Activated gamma-delta T cell treated with anti-CD3 and anti-CD28 coated beads, Interleukin-2, amount 50 U/mL, for 16 hours (primary cell): Measurements from ENCODE around the gene LITAF.
"Not testable (repeated sequence)": the region's sequence is repeated elsewhere in the genome, so short reads cannot be mapped to it uniquely, and the experiment has no call there.

ENCODE experiments used
- DNase-seq: peaks from one replicate; pipeline ENCODE4 v3.0.0-alpha.2; 2020; ENCODE audit warnings: low read depth

The LITAF gene

DNA sequence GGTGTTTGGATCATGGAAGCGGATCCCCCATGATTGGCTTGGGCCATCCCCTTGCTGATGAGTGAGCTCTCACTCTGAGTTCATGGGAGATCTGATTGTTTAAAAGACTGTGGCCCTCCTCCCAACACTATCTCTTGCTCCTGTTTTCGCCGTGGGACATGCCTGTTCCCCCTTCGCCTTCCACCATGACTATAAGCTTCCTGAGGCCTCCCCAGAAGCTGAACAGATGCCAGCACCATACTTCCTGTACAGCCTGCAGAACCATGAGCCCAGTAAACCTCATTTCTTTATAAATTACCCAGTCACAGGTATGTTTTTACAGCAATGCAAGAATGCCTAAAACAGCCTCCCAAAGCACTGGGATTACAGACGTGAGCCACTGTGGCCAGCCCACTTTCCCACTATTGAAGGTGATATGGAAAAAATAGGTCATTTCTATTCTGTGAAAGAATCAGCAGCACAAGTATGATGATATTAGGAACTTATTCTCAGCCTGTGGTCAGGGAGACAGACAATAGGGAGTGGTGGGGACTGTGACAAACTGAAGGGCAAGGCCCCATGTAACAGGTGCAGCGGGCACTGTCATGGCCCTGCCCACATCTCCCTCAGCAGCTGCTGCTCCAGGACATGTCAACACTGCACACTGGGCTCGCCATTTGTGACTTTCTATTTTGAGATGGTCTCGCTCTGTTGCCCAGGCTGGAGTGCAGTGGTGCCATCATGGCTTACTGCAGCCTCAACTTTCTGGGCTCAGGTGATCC is 33.7 kb upstream of the LITAF start:
- DNase-seq = no peak

DNA sequence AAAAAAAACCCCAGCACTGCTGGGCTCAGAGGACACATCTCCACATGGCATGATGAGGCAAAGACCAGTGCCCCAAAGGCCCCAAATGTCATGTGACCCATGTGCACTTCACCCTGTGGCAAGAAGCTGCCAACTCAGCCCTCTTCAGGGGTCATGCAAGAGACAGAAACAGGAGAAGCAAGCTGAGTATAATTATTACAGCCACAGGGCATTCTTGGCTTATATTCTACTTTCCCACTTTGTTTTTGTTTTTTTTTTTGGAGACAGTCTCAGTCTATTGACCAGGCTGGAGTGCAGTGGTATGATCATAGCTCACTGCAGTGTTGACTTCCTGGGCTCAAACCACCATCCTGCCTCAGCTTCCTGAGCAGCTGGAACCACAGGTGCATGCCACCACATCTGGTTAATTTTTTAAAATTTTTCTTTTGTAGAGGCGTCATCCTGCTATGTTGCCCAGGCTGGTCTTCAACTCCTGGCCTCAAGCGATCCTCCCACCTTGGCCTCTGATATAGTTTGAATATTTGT is 32.7 kb upstream of the LITAF start:
- peak; percentile 16 for DNase-seq

DNA sequence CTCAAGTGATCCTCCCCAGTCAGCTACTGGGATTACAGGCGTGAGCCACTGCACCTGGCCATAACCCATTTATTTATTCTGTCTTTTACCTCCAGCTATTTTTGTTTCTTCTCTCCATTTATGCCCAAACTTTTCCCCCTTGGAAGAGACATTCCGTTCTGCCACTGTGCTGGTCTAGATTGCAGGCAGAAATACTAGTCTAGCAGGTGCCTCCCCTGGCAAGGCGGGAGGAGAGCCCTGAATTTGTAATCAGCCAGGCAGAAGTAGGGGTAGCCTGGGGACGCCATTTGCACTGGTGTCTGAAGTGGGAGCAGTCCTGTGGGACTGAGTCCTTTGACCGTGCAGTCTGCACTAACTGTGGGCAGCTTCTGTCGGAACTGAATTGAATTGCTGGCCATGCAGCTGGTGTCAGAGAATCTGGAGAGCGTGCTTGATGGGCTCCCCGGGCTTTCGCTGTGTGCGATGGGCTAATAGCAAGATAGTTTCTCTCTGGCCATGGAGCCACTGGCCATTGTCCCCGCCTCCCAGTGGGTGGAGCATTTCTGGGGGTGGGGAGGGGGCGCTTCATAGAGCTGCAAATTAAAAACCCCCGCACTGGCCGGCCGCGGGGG is 31.5 kb upstream of the LITAF start:
- no peak for DNase-seq

DNA sequence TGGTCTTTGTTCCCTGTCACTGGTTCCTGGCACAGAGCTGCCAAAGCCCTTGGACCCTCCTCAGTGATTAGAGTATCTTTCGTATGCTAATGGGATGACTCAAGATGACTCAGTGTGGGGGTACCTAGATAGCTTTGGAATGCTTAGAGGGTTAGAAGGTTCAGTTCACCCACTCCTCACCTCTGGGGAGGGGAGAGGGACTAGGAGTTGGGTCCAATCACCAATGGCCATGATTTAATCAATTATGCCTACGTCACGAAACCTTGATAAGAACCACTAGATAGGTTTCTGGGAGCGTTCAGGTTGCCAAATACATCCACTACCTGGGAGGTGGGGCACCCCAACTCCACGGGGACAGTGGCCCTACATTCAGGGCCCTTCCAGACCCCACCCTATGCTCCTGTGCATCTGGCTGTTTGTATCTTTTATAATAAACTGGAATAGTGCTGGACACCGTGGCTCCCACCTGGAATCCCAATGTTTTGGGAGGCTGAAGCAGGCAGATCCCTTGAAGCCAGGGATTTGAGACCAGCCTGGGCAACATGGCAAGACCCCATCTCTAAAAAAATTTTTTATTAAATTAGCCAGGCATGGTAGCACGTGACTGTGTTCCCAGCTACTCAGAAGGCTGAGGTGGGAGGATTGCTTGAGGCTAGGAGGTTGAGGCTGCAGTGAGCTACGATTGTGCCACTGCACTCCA is 29.2 kb upstream of the LITAF start:
- no peak for DNase-seq

DNA sequence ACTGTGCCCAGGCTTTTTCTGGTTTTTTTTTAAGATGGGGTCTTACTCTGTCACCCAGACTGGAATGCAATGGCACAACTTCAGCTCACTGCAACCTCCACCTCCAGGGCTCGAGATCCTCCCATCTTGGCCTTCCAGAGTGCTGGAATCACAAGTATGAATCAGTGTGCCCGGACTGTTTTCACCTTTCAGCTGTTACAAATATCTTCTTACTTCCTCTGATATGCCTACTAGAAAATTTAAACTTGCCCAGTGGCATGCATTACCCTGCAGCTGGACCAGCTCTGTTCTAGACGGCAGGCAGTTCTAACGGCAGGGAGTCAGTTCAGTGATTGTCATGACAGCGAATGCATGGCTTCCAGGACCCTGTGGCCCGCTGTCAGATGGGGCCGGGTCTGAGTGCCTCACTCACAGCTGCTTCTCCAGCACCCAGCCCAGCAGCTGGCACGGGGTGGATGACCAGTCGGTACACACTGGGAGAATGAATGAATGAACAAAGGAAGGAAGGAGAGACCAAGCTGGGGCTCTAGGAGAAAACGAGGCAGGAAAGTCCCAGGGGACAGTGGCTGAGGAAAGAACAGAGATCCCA is 28.0 kb upstream of the LITAF start:
- no peak for DNase-seq

DNA sequence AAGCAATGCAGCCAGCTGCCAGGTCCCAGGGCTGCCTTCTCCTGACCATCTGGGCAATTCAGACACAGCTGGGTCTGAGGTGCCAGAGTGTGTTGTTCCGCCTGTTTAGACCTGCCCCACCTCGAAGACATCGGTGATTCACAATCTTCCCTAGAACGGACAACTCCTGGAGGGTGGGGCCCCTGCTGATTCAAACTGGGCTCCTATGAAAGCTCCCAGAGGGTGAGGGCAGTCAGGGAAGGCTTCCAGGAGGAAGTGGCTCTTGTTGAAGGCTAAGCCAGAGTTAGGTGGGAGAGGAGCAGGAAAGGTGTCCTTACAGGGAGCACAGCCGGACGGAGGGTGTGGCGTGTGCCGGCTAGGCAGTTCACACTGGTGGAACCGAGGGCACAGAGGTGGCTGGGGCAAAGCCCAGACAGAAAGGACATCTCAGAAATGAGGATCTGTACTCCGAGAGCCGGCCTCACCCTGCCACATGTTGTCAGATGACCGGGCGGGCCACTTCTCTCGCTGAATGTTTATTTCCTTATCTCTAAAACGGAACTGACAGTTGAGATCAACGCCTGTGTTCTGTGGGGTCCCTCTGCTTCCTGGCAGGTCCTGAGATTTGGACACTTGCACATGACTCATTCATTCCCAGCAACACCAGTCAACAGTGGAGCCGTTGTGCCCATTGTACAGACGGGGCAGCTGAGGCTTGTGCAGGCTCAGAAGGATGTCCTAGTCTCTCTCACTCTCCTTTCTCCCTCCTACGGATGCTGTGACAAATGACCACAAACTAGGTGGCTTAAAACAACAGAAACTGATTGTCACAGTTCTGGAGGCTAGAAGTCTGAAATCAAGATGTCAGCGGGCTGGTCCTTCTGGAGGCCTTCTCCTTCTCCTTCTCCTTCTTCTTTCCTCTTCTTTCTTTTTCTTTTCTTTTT is 26.9 kb upstream of the LITAF start:
- no peak for DNase-seq

DNA sequence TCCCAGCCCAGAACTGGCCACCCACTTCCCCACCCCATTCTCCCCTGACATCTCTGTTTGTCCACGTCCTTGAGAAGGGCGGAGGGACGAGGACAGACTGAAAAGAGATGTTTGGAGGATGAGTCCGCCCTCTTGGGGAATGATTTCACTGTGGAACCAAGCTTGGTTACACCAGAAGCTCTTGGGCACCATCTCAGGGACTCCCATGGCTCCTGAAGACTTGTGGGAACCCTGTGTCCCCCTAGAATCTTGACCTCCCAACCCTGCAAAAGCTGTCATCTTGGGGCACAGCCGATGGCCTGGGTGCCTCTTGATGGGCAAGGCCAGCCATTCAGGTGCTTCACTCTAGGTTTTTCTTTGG is 25.9 kb upstream of the LITAF start:
- no peak for DNase-seq

DNA sequence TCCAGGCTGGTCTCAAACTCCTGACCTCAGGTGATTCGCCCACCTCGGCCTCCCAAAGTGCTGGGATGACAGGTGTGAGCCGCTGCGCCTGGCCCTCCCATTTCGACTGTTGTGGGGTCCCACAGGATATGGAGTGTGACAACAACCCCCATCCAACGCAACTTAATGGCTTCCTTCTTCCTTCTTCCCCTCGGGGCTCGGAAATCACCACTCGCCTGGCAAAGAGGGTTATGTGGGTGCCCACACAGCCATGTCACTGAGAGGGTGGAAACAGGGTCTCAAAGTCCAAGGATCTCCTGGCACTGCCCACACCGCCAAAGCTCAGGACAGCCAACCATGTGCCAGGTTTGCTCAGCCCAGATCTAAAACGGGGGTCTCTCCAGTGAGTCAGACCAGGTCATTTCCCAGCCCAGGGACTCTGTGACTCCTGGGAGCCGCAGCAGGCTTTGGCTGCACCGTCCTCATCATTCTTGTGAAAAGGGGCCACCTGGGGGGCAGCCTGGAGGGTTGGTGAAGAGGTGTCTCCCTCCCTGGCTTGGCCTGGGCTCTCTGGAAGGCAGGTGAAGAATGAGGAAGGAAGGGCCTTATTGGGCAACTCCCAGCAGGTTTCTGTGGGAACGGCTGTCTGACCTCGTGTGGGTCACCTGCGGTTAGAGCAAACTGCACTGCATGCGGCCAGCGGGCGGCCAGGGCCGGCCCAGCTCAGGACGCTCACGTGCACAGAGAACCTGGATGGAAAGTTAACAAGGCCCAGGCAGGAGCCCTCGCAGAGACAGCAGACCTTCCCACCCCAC is 25.3 kb upstream of the LITAF start:
- no peak for DNase-seq

DNA sequence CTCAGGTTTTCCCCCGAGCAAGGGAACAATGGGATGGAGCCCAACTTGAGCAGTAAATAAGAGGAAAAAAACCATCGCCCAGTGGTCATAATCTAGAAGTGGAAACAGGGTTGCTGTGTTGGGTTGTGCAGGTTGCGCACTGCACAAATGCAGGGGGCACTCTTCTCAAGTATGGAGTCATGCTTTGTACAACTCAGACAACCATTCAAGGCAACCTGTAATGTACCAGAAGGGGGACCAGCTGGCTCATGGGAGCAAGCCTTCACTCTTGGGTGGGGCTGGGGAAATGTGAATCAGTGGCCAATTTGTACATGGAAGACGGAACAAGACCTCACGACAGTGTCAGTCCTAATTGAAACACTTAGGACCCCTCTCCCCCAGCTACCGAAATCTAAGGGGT is 23.9 kb upstream of the LITAF start:
- DNase-seq = no peak

DNA sequence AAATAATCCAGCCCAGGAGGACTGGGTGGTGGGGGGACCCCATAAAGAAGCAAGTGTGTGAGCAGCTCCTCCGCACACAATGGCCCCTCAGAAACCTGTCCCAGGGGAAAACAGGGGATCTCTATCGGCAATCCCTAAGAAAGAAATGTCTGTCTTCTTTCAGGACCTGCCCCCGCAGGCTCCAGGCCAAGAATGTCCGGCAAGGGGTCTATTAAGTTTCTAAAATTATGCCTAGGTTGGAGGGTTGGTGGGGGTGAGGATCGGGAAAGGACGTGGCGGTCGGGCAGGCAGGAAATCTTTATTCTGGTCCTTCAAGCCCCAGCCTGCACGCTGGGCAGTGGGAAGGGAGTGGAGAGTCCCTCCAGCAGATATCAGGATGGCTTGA is 23.4 kb upstream of the LITAF start:
- no peak for DNase-seq

DNA sequence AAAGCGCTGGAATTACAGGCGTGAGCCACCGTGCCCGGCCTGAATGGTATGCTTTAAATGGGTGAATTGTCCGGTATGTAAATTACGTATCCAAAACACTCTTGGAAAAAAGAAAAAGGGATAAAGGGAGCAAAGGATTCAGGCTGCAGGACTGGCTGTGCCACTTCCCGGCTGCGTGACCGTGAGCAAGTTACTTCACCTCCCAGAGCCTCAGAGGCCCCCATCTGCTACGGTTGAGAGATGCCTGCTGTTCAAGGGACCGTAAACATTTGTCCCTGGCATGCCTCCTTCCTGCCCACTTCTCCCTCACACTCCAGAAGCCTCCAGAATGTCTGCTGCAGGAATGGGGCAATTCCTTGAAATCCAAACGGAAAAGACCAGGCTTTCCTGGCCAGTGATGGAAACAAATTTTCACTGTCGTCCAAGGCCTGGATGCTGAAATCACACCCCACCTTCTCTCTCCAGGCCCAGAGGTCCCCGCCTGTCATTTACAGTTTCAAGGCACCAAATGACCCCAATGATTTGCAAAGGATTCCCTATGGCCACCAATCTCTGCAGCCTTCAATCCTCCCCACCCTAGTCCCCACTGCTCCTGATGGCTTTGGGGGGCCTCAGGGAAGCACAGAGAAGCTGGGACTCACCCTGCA is 22.9 kb upstream of the LITAF start:
- no peak for DNase-seq

DNA sequence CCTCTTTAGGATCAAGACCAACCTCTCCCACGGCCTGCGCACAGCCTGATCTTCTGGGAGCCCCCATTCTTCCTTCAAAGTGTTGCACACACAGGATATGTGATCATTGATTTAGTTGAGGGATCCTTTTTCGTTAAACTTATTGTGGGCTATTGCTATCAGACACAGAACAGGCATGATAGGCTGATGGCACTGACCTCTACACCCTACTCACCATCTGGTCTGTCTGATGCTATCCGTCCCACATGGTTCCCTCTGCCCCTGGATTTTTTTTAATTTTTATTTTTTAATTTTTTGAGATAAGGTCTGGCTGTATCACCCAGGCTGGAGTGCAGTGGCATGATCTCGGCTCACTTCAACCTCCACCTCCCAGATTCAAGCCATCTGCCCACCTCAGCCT is 19.2 kb upstream of the LITAF start:
- DNase-seq = no peak

DNA sequence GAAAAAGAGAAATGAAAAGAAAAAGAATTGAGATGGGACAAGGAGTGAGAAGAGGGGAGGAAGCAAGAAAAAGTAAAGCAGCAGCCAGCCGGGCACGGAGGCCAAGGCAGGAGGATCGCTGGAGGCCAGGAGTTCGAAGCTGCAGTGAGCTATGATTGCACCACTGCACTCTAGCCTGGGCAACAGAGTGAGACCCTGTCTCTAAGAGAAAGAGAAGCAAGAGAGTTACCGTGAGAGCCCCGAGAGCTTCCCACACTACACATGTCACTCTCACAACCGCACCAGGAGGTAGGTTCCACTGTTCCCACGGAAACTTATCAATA is 18.8 kb upstream of the LITAF start:
- DNase-seq = no peak

DNA sequence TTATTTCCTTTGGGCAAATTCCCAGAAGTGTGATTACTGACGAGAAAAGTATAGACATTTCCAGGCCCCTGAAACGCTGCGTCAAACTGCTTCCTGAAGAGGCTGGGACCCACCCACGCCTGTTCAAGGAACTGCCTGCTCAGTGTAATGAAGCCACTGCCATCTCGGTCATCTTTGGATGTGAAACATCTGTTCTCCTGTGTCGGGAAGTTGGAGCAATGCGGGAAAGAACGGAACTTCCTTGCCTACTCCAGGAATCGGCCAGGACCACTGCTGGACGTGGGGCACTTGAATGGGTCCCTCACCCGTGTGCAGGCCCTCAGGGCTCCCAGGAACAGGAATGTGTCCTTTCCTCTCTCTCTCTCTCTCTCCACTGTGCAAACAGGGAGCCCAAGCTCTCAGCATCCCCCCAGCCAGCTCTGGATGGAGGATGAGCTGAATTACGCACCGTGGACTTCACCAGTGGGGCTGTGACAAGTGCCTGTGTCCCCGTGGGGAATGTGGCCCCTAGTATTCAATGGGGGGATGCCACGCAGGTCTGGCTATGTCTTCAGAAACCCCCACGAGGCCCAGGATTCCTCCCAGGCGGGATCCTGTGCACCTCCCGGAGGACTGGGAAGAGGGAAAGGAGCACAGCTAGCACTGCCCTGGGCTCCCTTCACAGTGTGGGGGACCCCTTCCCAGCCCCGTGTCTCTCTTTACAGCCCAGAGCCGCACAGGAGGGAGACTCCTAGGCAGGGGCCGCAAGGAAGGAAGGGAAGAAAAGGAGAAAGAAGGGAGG is 18.3 kb upstream of the LITAF start:
- no peak for DNase-seq

DNA sequence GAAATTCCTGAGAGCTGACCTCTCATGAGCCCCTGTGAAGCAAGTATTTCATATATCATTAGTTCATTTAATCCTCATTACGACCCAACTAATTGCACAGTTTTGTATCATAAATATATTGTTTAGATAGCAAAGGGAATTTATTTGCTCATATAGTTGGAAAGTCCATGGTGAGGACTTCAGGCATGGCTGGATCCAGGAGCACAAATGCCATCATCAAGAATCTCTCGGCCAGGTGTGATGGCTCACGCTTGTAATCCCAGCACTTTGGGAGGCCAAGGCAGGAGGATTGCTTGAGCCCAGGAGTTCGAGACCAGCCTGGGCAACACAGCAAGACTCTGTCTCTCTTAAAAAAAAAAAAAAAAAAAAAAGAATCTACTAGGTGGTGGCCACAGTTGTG is 17.6 kb upstream of the LITAF start:
- DNase-seq = not testable (repeated sequence)

DNA sequence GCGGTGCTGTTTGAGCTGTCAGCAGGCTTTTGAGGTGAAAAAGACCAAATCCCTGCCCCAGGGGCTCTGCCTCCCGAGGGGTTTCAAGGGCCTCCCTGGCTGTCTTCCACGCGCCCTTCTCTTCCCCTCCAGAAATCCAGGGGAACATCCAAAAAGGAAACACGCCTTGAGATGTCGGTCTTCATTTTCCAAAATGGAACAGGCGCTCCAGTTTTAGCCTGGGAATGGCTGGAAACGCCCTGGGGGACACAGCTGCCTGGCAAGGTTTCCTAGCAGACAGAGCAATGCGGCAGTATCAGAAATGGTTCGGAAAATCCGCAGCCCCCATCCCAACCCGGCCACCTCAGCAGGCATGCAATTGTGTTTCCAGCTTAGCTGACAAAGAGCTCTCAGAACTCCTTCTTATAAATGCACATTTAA is 16.6 kb upstream of the LITAF start:
- no peak for DNase-seq

DNA sequence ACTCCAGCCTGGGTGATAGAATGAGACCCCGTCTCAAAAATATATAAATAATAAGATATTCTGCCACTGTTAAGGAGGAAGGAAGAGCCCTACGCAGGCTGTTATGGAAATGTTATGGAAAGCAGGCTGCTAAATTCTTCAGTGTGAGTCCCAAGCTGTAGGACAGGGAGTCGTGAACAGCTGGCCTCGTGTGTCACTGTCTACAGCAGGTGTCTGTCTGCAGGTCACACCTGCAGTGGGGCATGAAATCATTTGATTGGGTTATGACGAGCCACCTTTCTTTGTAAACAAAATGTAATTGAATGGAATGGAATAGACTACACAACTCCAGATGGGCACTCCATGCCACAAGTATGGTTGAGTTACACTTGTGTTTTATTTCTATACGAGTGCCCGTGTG is 15.6 kb upstream of the LITAF start:
- no peak for DNase-seq

DNA sequence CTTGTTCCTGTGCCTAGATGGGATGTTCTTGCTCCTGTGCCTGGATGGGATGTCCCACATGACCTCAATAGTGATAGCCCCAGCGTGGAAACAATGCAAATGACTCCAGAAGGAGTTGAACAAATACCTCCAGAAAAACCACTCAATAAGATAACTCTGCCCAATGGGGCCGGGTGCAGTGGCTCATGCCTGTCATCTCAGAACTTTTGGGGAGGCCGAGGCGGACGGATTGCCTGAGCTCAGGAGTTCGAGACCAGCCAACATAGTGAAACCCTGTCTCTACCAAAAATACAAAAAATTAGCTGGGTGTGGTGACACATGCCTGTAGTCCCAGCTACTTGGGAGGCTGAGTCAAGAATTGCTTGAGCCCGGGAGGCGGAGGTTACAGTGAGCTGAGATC is 15.2 kb upstream of the LITAF start:
- no peak for DNase-seq

DNA sequence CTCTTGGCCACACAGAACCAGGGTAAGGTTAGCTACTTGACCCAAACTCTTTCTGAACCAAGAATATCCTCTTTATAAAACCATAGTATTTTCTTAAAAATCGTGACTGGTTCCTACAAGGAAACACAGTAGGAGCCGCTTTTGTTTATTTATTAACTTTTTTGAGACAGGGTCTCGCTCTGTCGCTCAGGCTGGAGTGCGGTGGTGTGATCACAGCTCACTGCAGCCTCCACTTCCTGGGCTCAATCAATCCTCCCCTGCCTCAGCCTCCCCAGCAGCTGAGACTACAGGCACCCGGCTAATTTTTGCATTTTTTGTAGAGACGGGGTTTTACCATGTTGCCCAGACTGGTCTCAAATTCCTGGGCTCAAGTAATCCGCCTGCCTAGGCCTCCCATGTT is 14.7 kb upstream of the LITAF start:
- DNase-seq = no peak

DNA sequence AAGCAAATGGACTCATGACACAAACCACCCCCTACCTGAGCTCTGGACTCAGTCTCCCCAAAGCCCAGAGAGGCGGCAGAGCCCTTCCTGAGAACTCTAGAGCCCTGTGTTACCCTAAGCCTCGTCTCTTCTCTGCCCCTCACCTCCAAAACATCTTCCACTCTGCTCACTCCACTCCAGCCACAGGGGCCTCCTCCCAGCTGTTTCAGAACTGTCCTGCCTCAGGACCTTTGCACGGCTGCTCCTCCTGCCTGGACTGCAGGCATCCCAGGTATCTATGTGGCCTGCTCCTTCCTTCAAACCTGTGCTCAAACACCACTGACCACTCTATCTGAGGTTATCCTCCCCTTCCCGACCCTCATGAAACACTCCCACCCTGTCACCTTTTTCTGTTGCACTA is 12.9 kb upstream of the LITAF start:
- DNase-seq = no peak
